Activated CD4-positive, alpha-beta T cell treated with anti-CD3 and anti-CD28 coated beads, Interleukin-2, amount 10 ng/mL, durations not matched to agents 7 days and 5 days (primary cell): ENCODE results near the gene TTYH2. TPM values are rescaled to one million over a fixed set of nuclear protein-coding genes. Genes with fewer than 3 reads are reported as not detected.

Experiments used
- CTCF ChIA-PET: fragments of 350-600 bp; sonication (Branson Sonifier 250); formaldehyde crosslinking; loops from one replicate; lab custom pipeline; 2021; ENCODE audit warnings: antibody characterized with exemption; lab: Charles Lee
- POLR2A ChIA-PET: fragments of 350-600 bp; sonication (Branson Sonifier 250); formaldehyde crosslinking; loops from one replicate; lab custom pipeline; 2021; ENCODE audit warnings: antibody characterized with exemption; lab: Charles Lee
- DNase-seq: peaks from one replicate; pipeline ENCODE4 v3.0.0-alpha.2; 2020
- H3K27ac Mint-ChIP-seq: one replicate; pipeline ENCODE4 v1.8.0; 2021; ENCODE audit warnings: mild to moderate bottlenecking, moderate library complexity, mixed read lengths
- H3K27me3 Mint-ChIP-seq: one replicate; pipeline ENCODE4 v1.8.0; 2021; ENCODE audit warnings: mixed read lengths
- H3K36me3 Mint-ChIP-seq: one replicate; pipeline ENCODE4 v1.8.0; 2021; ENCODE audit warnings: low read depth, mixed read lengths
- H3K4me1 Mint-ChIP-seq: one replicate; pipeline ENCODE4 v1.8.0; 2021; ENCODE audit warnings: mixed read lengths
- H3K4me3 Mint-ChIP-seq: one replicate; pipeline ENCODE4 v1.8.0; 2021; ENCODE audit warnings: mild to moderate bottlenecking, moderate library complexity, mixed read lengths
- H3K9me3 Mint-ChIP-seq: one replicate; pipeline ENCODE4 v1.8.0; 2021; ENCODE audit warnings: mixed read lengths
- total RNA-seq, 2 experiments: library from RNA; stranded (reverse); gene quantifications; one replicate each; pipeline ENCODE4 v1.2.3, GENCODE V29; 2021

The TTYH2 gene
- total RNA-seq, 2 experiments from 2014 or later: 10.2 to 11.9 TPM

- H3K36me3 Mint-ChIP-seq: peaks cover 3% of the 10 kb centered on the region
Measured at GRCh38 chr17:74198694-74199093, 14.7 kb upstream of the TTYH2 start.

GRCh38 chr17:74199306-74200092 lies 13.9 kb upstream of the TTYH2 start:
- peaks cover 18% of the 10 kb centered on the region for H3K4me1 Mint-ChIP-seq
- peak; percentile 66 for DNase-seq
- H3K36me3 Mint-ChIP-seq: peaks cover 3% of the 10 kb centered on the region
- no peak overlapping the region for H3K27ac Mint-ChIP-seq
- ChIA-PET POLR2A (no interaction called here), CTCF (interaction anchor here (0.6 to 1.9 kb wide), 15 partner anchors 8 to 766 kb away, joined by 3 to 12 read pairs (median 4); partner anchors contain the start of gene TTYH2)
- no peak overlapping the region for H3K4me3 Mint-ChIP-seq
- no peaks in the 10 kb centered on the region for H3K9me3 Mint-ChIP-seq
- H3K27me3 Mint-ChIP-seq: peaks cover 11% of the 10 kb centered on the region

More at GRCh38 chr17:74198694-74199093, 14.7 kb upstream of the TTYH2 start:
- Mint-ChIP-seq H3K27me3 (peaks cover 12% of the 10 kb centered on the region), H3K4me1 (peaks cover 22% of the 10 kb centered on the region), H3K9me3 (no peaks in the 10 kb centered on the region), H3K4me3 (no peak overlapping the region), H3K27ac (no peak overlapping the region)
- DNase-seq: no peak
- ChIA-PET CTCF (interaction anchor here (1.5 to 1.9 kb wide), 2 partner anchors 8 to 41 kb away, joined by 3 to 12 read pairs; no protein-coding TSS in a partner anchor), POLR2A (no interaction called here)

GRCh38 chr17:74200112-74200511 lies 13.3 kb upstream of the TTYH2 start:
- CTCF ChIA-PET: interaction anchor here (0.6 to 1.9 kb wide), 14 partner anchors 9 to 767 kb away, joined by 3 to 12 read pairs (median 4); partner anchors contain the start of gene TTYH2
- POLR2A ChIA-PET: no interaction called here
- peaks cover 8% of the 10 kb centered on the region for H3K36me3 Mint-ChIP-seq
- peaks cover 22% of the 10 kb centered on the region for H3K4me1 Mint-ChIP-seq
- no peak overlapping the region for H3K4me3 Mint-ChIP-seq
- peaks cover 11% of the 10 kb centered on the region for H3K27me3 Mint-ChIP-seq
- no peaks in the 10 kb centered on the region for H3K9me3 Mint-ChIP-seq
- DNase-seq: no peak
- no peak overlapping the region for H3K27ac Mint-ChIP-seq

- DNase-seq: no peak
- no peaks in the 10 kb centered on the region for H3K9me3 Mint-ChIP-seq
- H3K27me3 Mint-ChIP-seq: peaks cover 8% of the 10 kb centered on the region
- ChIA-PET POLR2A (no interaction called here), CTCF (interaction anchor here (0.5 kb wide), 1 partner anchor 283 kb away, joined by 4 read pairs; no protein-coding TSS in a partner anchor)
- H3K27ac Mint-ChIP-seq: no peak overlapping the region
- H3K36me3 Mint-ChIP-seq: peaks cover 18% of the 10 kb centered on the region
- peaks cover 33% of the 10 kb centered on the region for H3K4me1 Mint-ChIP-seq
- no peak overlapping the region for H3K4me3 Mint-ChIP-seq
Measured at GRCh38 chr17:74201250-74201649, 12.1 kb upstream of the TTYH2 start.

GRCh38 chr17:74201948-74202347 lies 11.4 kb upstream of the TTYH2 start:
- no peak overlapping the region for H3K4me3 Mint-ChIP-seq
- H3K27ac Mint-ChIP-seq: no peak overlapping the region
- CTCF ChIA-PET: no interaction called here
- peaks cover 8% of the 10 kb centered on the region for H3K27me3 Mint-ChIP-seq
- H3K4me1 Mint-ChIP-seq: peaks cover 37% of the 10 kb centered on the region
- peaks cover 20% of the 10 kb centered on the region for H3K36me3 Mint-ChIP-seq
- POLR2A ChIA-PET: no interaction called here
- no peak for DNase-seq
- H3K9me3 Mint-ChIP-seq: no peaks in the 10 kb centered on the region

GRCh38 chr17:74202938-74203337 lies 10.4 kb upstream of the TTYH2 start:
- Mint-ChIP-seq H3K36me3 (peaks cover 25% of the 10 kb centered on the region), H3K9me3 (no peaks in the 10 kb centered on the region), H3K27ac (peak overlapping the region; percentile 93), H3K4me3 (peak overlapping the region; percentile 95), H3K4me1 (peaks cover 41% of the 10 kb centered on the region), H3K27me3 (peaks cover 8% of the 10 kb centered on the region)
- no peak for DNase-seq
- ChIA-PET POLR2A (no interaction called here), CTCF (interaction anchor here (0.6 to 2.0 kb wide), 9 partner anchors 11 to 1186 kb away, joined by 3 to 9 read pairs (median 4); no protein-coding TSS in a partner anchor)

GRCh38 chr17:74203439-74204240 lies 9.7 kb upstream of the TTYH2 start, which contains the start of gene RPL38:
TSS of gene RPL38 (plus strand) at chr17:74203678. CDS start at chr17:74203956, 278 bp downstream.
- Mint-ChIP-seq H3K36me3 (peaks cover 30% of the 10 kb centered on the region), H3K4me3 (peak within 1 kb of the TSS; percentile 95), H3K9me3 (no peaks in the 10 kb centered on the region), H3K27ac (peak within 1 kb of the TSS; percentile 93), H3K4me1 (peaks cover 45% of the 10 kb centered on the region), H3K27me3 (peaks cover 8% of the 10 kb centered on the region)
- peak; percentile 97 for DNase-seq
- ChIA-PET CTCF (interaction anchor here (0.6 to 2.0 kb wide), 10 partner anchors 11 to 1187 kb away, joined by 3 to 9 read pairs (median 4); no protein-coding TSS in a partner anchor), POLR2A (no interaction called here)

GRCh38 chr17:74204474-74204873 lies 8.9 kb upstream of the TTYH2 start:
- peak overlapping the region; percentile 93 for H3K27ac Mint-ChIP-seq
- CTCF ChIA-PET: interaction anchor here (0.6 to 2.0 kb wide), 4 partner anchors 8 to 164 kb away, joined by 3 to 9 read pairs (median 4); partner anchors contain the start of gene TTYH2

GRCh38 chr17:74205274-74205673 lies 8.1 kb upstream of the TTYH2 start:
- Mint-ChIP-seq H3K9me3 (no peaks in the 10 kb centered on the region), H3K27ac (no peak overlapping the region), H3K27me3 (peaks cover 5% of the 10 kb centered on the region), H3K36me3 (peaks cover 41% of the 10 kb centered on the region), H3K4me3 (peak overlapping the region; percentile 95), H3K4me1 (peaks cover 45% of the 10 kb centered on the region)
- ChIA-PET POLR2A (no interaction called here), CTCF (interaction anchor here (1.3 kb wide), 1 partner anchor 8 kb away, joined by 3 read pairs; the partner anchor contains the start of gene TTYH2)
- DNase-seq: no peak

More at GRCh38 chr17:74204474-74204873, 8.9 kb upstream of the TTYH2 start:
- Mint-ChIP-seq H3K27me3 (peaks cover 8% of the 10 kb centered on the region), H3K4me1 (peaks cover 44% of the 10 kb centered on the region), H3K4me3 (peak overlapping the region; percentile 95), H3K9me3 (no peaks in the 10 kb centered on the region), H3K36me3 (peaks cover 36% of the 10 kb centered on the region)
- no peak for DNase-seq
- POLR2A ChIA-PET: no interaction called here

- ChIA-PET POLR2A (no interaction called here), CTCF (interaction anchor here (0.6 kb wide), 2 partner anchors 40 to 65 kb away, joined by 3 read pairs; no protein-coding TSS in a partner anchor)
- H3K9me3 Mint-ChIP-seq: no peaks in the 10 kb centered on the region
- DNase-seq: no peak
- peaks cover 2% of the 10 kb centered on the region for H3K27me3 Mint-ChIP-seq
- peak overlapping the region; percentile 2 for H3K4me3 Mint-ChIP-seq
- H3K27ac Mint-ChIP-seq: peak overlapping the region; percentile 69
- peaks cover 45% of the 10 kb centered on the region for H3K36me3 Mint-ChIP-seq
- peaks cover 51% of the 10 kb centered on the region for H3K4me1 Mint-ChIP-seq
Measured at GRCh38 chr17:74206332-74206818, 7.0 kb upstream of the TTYH2 start.

GRCh38 chr17:74210191-74211140 lies 2.9 kb upstream of the TTYH2 start:
- POLR2A ChIA-PET: no interaction called here
- Mint-ChIP-seq H3K4me1 (peaks cover 67% of the 10 kb centered on the region), H3K36me3 (peaks cover 42% of the 10 kb centered on the region), H3K27ac (peak overlapping the region; percentile 33), H3K27me3 (peaks cover 3% of the 10 kb centered on the region), H3K9me3 (no peaks in the 10 kb centered on the region), H3K4me3 (no peak overlapping the region)
- CTCF ChIA-PET: interaction anchor here (1.0 to 1.7 kb wide), 2 partner anchors 11 to 75 kb away, joined by 3 to 10 read pairs; no protein-coding TSS in a partner anchor
- peak; percentile 78 for DNase-seq
